Neutrophil (primary cell): ENCODE results near the gene PTH1R.
A peak's percentile ranks its signal among the peaks of the same experiment; 100 is the strongest.

Experiments
- H3K27ac ChIP-seq: fragments of 200-600 bp; sonication (generic); 2 replicates; pipeline ENCODE4 v1.5.1; 2016; ENCODE audit warnings: mild to moderate bottlenecking, moderate library complexity
- H3K27me3 ChIP-seq: fragments of 200-600 bp; sonication (generic); 2 replicates; pipeline ENCODE4 v1.6.0; 2016; ENCODE audit warnings: mild to moderate bottlenecking
- H3K36me3 ChIP-seq: fragments of 200-600 bp; sonication (generic); 2 replicates; pipeline ENCODE4 v1.5.1; 2017
- H3K4me1 ChIP-seq, 2 experiments: fragments of 200-600 bp in 1 of 2; sonication (generic) in 1 of 2; 1 replicate in 1 of 2; 2 replicates in 1 of 2; pipeline versions ENCODE4 v1.5.1 to v1.6.1; 2013 to 2016; ENCODE audit warnings: low read depth in 1 of 2, low read length in 1 of 2, mild to moderate bottlenecking in 1 of 2, moderate library complexity in 1 of 2; ENCODE audit not compliant: control insufficient read depth in 1 of 2, insufficient read depth in 1 of 2
- H3K4me3 ChIP-seq, 2 experiments: fragments of 200-600 bp in 1 of 2; sonication (generic) in 1 of 2; 1 replicate in 1 of 2; 2 replicates in 1 of 2; pipeline ENCODE4 v1.5.1; 2013 to 2016; ENCODE audit warnings: low read depth in 1 of 2, low read length in 1 of 2, mild to moderate bottlenecking in 1 of 2, moderate library complexity in 1 of 2
- H3K9me3 ChIP-seq: fragments of 200-600 bp; sonication (generic); 2 replicates; pipeline ENCODE4 v1.5.1; 2016
- CTCF ChIP-seq: fragments of 200-600 bp; sonication (generic); IDR thresholded peaks from 2 replicates; pipeline ENCODE4 v1.5.1; 2016; ENCODE audit warnings: antibody characterized with exemption

PTH1R gene

DNA sequence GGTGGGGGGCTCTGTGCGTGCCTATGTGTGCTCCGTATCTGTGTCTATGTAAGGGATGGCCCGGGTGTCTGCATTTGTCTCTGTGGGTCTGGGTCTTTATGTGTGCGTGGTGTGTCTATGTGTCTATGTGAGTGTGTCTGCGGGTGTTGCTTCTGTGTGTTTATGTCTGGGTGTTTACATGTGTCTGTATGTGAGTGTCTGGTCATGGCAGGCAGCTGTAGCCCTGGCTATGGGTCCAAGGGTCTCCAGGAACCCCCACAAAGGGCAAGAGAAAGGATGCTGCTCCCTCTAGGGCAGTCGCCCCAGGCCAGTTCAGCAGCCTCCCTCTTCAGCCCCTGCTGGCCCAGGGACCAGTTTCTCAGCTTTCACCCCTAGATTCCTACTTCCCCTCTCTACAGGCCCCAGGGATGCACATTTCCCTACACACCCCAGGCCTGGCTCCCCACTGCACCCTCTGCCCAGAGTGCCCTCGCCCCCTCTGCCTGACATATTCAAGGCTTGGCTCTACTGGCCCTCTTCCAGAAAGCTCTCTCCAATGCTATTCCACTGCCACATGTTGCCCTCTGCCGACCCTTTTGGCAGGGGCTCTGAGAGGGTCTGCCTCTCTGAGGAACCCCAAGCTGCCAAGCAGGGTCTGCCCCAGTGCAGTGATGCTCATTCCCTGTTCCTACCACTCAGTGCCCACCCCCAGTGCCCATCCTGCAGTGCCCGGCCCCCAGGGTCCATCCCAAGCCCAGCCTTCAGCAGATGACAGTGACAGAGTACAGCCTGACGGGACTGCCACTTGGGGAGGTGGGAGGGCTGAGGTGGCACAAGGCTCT lies 13.2 kb upstream of the PTH1R start:
- no peaks in the 10 kb centered on the region for H3K36me3 ChIP-seq
- no peak for TF ChIP-seq CTCF
- no peak overlapping the region for H3K4me3 ChIP-seq
- no peaks in the 10 kb centered on the region for H3K27me3 ChIP-seq
- no peak overlapping the region for H3K27ac ChIP-seq
- no peaks in the 10 kb centered on the region for H3K9me3 ChIP-seq
- H3K4me1 ChIP-seq = peaks cover 13 to 15% of the 10 kb centered on the region in 2 experiments

DNA sequence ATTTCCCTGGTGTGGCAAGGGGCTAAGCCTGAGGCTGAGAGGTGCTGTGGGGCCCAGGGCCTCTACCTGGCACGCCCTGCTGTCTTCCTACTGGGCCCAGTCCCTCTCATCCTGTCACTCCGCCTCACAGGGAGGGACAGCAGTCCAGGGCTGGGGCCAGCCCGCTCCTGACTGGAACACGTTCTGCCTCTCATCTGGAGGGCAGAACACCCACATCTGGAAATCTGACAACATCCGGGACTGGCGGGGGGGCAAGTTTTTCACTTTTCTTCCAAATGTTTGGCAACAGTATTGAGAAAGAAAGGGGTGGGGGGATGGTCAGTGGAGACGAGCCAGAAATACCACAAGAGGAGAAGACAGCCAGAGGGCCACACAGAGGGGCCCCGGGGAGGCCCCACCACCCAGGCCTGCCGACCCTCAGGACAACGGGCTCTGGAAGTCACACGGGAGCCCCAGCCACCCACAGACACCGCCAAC lies 12.5 kb upstream of the PTH1R start:
- no peaks in the 10 kb centered on the region for H3K9me3 ChIP-seq
- no peaks in the 10 kb centered on the region for H3K36me3 ChIP-seq
- no peak for TF ChIP-seq CTCF
- H3K27me3 ChIP-seq = no peaks in the 10 kb centered on the region
- H3K27ac ChIP-seq = no peak overlapping the region
- peaks cover 13 to 15% of the 10 kb centered on the region in 2 experiments for H3K4me1 ChIP-seq
- H3K4me3 ChIP-seq = no peak overlapping the region

GRCh38 chr3:46865546-46865945 lies 12.0 kb upstream of the PTH1R start:
- no peak overlapping the region for H3K4me3 ChIP-seq
- peaks cover 2% of the 10 kb centered on the region for H3K27me3 ChIP-seq
- no peak for TF ChIP-seq CTCF
- H3K27ac ChIP-seq = no peak overlapping the region
- H3K9me3 ChIP-seq = no peaks in the 10 kb centered on the region
- no peaks in the 10 kb centered on the region for H3K36me3 ChIP-seq
- peaks cover 13 to 15% of the 10 kb centered on the region in 2 experiments for H3K4me1 ChIP-seq

GRCh38 chr3:46866032-46866595 lies 11.4 kb upstream of the PTH1R start:
- Histone ChIP-seq H3K27me3 (peaks cover 8% of the 10 kb centered on the region), H3K9me3 (no peaks in the 10 kb centered on the region), H3K4me1 (peaks cover 13 to 15% of the 10 kb centered on the region in 2 experiments), H3K4me3 (no peak overlapping the region), H3K36me3 (no peaks in the 10 kb centered on the region), H3K27ac (no peak overlapping the region)
- no peak for TF ChIP-seq CTCF

GRCh38 chr3:46866720-46867549 lies 10.6 kb upstream of the PTH1R start:
- Histone ChIP-seq H3K27ac (no peak overlapping the region), H3K4me3 (no peak overlapping the region), H3K36me3 (no peaks in the 10 kb centered on the region), H3K9me3 (no peaks in the 10 kb centered on the region), H3K4me1 (peaks cover 13 to 15% of the 10 kb centered on the region in 2 experiments), H3K27me3 (peaks cover 16% of the 10 kb centered on the region)
- peak; percentile 81 for TF ChIP-seq CTCF
